SU-DHL-6 (cell line): ENCODE results near the gene HOXA11.

Experiments
- H2AFZ ChIP-seq: fragments of 200-600 bp; sonication (generic); 2 replicates; pipeline ENCODE4 v1.6.1; 2014; ENCODE audit warnings: low read depth, mild to moderate bottlenecking, moderate library complexity, mixed read lengths, antibody characterized with exemption, low read length; ENCODE audit not compliant: severe bottlenecking
- H3F3A ChIP-seq: fragments of 200-600 bp; shearing (Covaris generic); 2 replicates; pipeline ENCODE4 v1.6.0; 2016; ENCODE audit warnings: antibody characterized with exemption, mild to moderate bottlenecking; ENCODE audit not compliant: insufficient read depth
- H3K27ac ChIP-seq: fragments of 200-600 bp; sonication (generic); 2 replicates; pipeline ENCODE4 v1.5.1; 2016; ENCODE audit warnings: low read depth, mild to moderate bottlenecking, low read length, moderate library complexity, mixed read lengths
- H3K27me3 ChIP-seq: fragments of 200-600 bp; sonication (generic), shearing (Covaris generic); 2 replicates; pipeline ENCODE4 v1.6.0; 2014; ENCODE audit warnings: mild to moderate bottlenecking, low read length
- H3K36me3 ChIP-seq: fragments of 200-600 bp; sonication (generic); 2 replicates; pipeline ENCODE4 v1.6.1; 2014; ENCODE audit warnings: mild to moderate bottlenecking, low read length, mixed read lengths
- H3K4me2 ChIP-seq: fragments of 300-600, 200-600 bp; shearing (Covaris generic), sonication (generic); 2 replicates; pipeline ENCODE4 v1.6.0; 2014; ENCODE audit warnings: low read length, low read depth, mild to moderate bottlenecking; ENCODE audit not compliant: poor library complexity, severe bottlenecking
- H3K4me3 ChIP-seq: fragments of 200-600 bp; sonication (generic); 2 replicates; pipeline ENCODE4 v1.5.1; 2014; ENCODE audit warnings: antibody characterized with exemption, low read length, mild to moderate bottlenecking, mixed read lengths; ENCODE audit not compliant: insufficient read depth, poor library complexity, severe bottlenecking
- H3K79me2 ChIP-seq: fragments of 200-600 bp; sonication (generic); 2 replicates; pipeline ENCODE4 v1.6.1; 2014; ENCODE audit warnings: mild to moderate bottlenecking, low read length, moderate library complexity; ENCODE audit not compliant: insufficient read depth
- H3K9ac ChIP-seq: fragments of 200-600 bp; sonication (generic); 2 replicates; pipeline ENCODE4 v1.7.0; 2014; ENCODE audit warnings: mild to moderate bottlenecking, low read length
- H3K9me2 ChIP-seq: fragments of 200-600 bp; sonication (generic); replicated peaks from 2 replicates; pipeline ENCODE4 v1.6.1; 2014; ENCODE audit warnings: low read length; ENCODE audit not compliant: insufficient read depth
- H3K9me3 ChIP-seq: fragments of 200-600 bp; sonication (generic); 2 replicates; pipeline ENCODE4 v1.6.1; 2014; ENCODE audit warnings: low read length, mixed read lengths; ENCODE audit not compliant: insufficient read depth
- H4K20me1 ChIP-seq: fragments of 200-600 bp; sonication (generic); 2 replicates; pipeline ENCODE4 v1.6.1; 2014; ENCODE audit warnings: low read depth, mild to moderate bottlenecking, antibody characterized with exemption, low read length, moderate library complexity, mixed read lengths
- EZH2phosphoT487 ChIP-seq: fragments of 200-600 bp; sonication (generic), shearing (Covaris generic); conservative IDR thresholded peaks from 2 replicates; pipeline ENCODE4 v1.6.1; 2018; ENCODE audit warnings: mild to moderate bottlenecking, antibody characterized with exemption, low read length, moderate library complexity, mixed read lengths
- TF ChIP-seq, protein P1 (sequence below): fragments of 200-600 bp; sonication (generic); IDR thresholded peaks from one replicate; pipeline ENCODE4 v1.5.1; 2017; ENCODE audit warnings: antibody characterized with exemption, mild to moderate bottlenecking, low read length, moderate library complexity; ENCODE audit not compliant: insufficient read depth, poor library complexity, severe bottlenecking

The HOXA11 gene

GRCh38 chr7:27171637-27172314 is 13.3 kb downstream of the HOXA11 start:
- Histone ChIP-seq H3K9me3 (no peaks in the 10 kb centered on the region), H3K4me3 (no peak overlapping the region), H3F3A (no peaks in the 10 kb centered on the region), H3K4me2 (no peak overlapping the region), H3K9ac (no peak overlapping the region), H3K79me2 (no peaks in the 10 kb centered on the region), H3K27ac (no peak overlapping the region), H3K36me3 (no peaks in the 10 kb centered on the region), H3K27me3 (no peaks in the 10 kb centered on the region), H2AFZ (no peak overlapping the region), H4K20me1 (no peaks in the 10 kb centered on the region), H3K9me2 (no peaks in the 10 kb centered on the region)
- TF ChIP-seq, protein P1, sequence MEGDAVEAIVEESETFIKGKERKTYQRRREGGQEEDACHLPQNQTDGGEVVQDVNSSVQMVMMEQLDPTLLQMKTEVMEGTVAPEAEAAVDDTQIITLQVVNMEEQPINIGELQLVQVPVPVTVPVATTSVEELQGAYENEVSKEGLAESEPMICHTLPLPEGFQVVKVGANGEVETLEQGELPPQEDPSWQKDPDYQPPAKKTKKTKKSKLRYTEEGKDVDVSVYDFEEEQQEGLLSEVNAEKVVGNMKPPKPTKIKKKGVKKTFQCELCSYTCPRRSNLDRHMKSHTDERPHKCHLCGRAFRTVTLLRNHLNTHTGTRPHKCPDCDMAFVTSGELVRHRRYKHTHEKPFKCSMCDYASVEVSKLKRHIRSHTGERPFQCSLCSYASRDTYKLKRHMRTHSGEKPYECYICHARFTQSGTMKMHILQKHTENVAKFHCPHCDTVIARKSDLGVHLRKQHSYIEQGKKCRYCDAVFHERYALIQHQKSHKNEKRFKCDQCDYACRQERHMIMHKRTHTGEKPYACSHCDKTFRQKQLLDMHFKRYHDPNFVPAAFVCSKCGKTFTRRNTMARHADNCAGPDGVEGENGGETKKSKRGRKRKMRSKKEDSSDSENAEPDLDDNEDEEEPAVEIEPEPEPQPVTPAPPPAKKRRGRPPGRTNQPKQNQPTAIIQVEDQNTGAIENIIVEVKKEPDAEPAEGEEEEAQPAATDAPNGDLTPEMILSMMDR, result no peak
- no peak for TF ChIP-seq EZH2phosphoT487

- Histone ChIP-seq H3K9me2 (no peaks in the 10 kb centered on the region), H3K36me3 (no peaks in the 10 kb centered on the region), H3K27me3 (no peaks in the 10 kb centered on the region), H3K4me3 (no peak overlapping the region), H3K79me2 (no peaks in the 10 kb centered on the region), H2AFZ (no peak overlapping the region), H3K27ac (no peak overlapping the region), H3K9me3 (no peaks in the 10 kb centered on the region), H3K9ac (no peak overlapping the region), H3K4me2 (no peak overlapping the region), H4K20me1 (no peaks in the 10 kb centered on the region), H3F3A (no peaks in the 10 kb centered on the region)
- no peak for TF ChIP-seq EZH2phosphoT487
- TF ChIP-seq, protein P1, result no peak
Measured at GRCh38 chr7:27171325-27171636, 13.8 kb downstream of the HOXA11 start.

- H3K9me2 ChIP-seq, result no peaks in the 10 kb centered on the region
- H3K79me2 ChIP-seq, result no peaks in the 10 kb centered on the region
- H3F3A ChIP-seq, result no peaks in the 10 kb centered on the region
- H3K9me3 ChIP-seq, result no peaks in the 10 kb centered on the region
- H3K36me3 ChIP-seq, result no peaks in the 10 kb centered on the region
- H4K20me1 ChIP-seq, result no peaks in the 10 kb centered on the region
- H3K4me2 ChIP-seq, result no peak overlapping the region
- no peak overlapping the region for H3K4me3 ChIP-seq
- no peak overlapping the region for H3K27ac ChIP-seq
- no peak overlapping the region for H3K9ac ChIP-seq
- H2AFZ ChIP-seq, result no peak overlapping the region
- H3K27me3 ChIP-seq, result no peaks in the 10 kb centered on the region
- TF ChIP-seq EZH2phosphoT487, result no peak
- TF ChIP-seq, protein P1, result no peak
Measured at GRCh38 chr7:27170426-27171324, 14.4 kb downstream of the HOXA11 start.
